GM23338 (cell line): ENCODE results near the gene MPPED1. TPM values are rescaled to one million over a fixed set of nuclear protein-coding genes. Genes with fewer than 3 reads are reported as not detected.

Source experiments
- ATAC-seq: fragments of 200-7000 bp; cut with Tn5 transposase; 3 replicates; pipeline ENCODE4 v1.9.1; 2020
- DNase-seq: peaks from one replicate; pipeline ENCODE4 v3.0.0-alpha.2; 2015; ENCODE audit warnings: low spot score
- H2AFZ ChIP-seq: fragments of 200-600 bp; sonication (generic); 2 replicates; pipeline ENCODE4 v1.8.0; 2016; ENCODE audit warnings: antibody characterized with exemption, mild to moderate bottlenecking, moderate library complexity
- H3F3A ChIP-seq: fragments of 200-600 bp; sonication (generic); replicated peaks from 2 replicates; pipeline ENCODE4 v1.8.0; 2017; ENCODE audit warnings: antibody characterized with exemption, mixed run types, low read depth
- H3K27ac ChIP-seq: fragments of 200-600 bp; sonication (generic); 2 replicates; pipeline ENCODE4 v1.6.1; 2016; ENCODE audit warnings: low read depth
- H3K27me3 ChIP-seq: fragments of 200-600 bp; sonication (generic); 2 replicates; pipeline ENCODE4 v1.8.0; 2016; ENCODE audit warnings: mild to moderate bottlenecking, mixed run types, moderate library complexity; ENCODE audit not compliant: insufficient read depth
- H3K36me3 ChIP-seq: fragments of 200-600 bp; sonication (generic); 2 replicates; pipeline ENCODE4 v1.8.0; 2016; ENCODE audit warnings: mild to moderate bottlenecking; ENCODE audit not compliant: insufficient read depth
- H3K4me1 ChIP-seq: fragments of 200-600 bp; sonication (generic); 2 replicates; pipeline ENCODE4 v1.8.0; 2016; ENCODE audit warnings: mild to moderate bottlenecking, moderate library complexity; ENCODE audit not compliant: insufficient read depth
- H3K4me2 ChIP-seq: fragments of 200-600 bp; sonication (generic); 2 replicates; pipeline ENCODE4 v1.7.1; 2017; ENCODE audit warnings: mixed run types
- H3K4me3 ChIP-seq: fragments of 200-600 bp; sonication (generic); 2 replicates; pipeline ENCODE4 v1.6.1; 2016; ENCODE audit warnings: mixed run types
- H3K79me2 ChIP-seq: fragments of 200-600 bp; sonication (generic); replicated peaks from 2 replicates; pipeline ENCODE4 v1.8.0; 2017; ENCODE audit warnings: mild to moderate bottlenecking; ENCODE audit not compliant: insufficient read depth
- H3K9me2 ChIP-seq: fragments of 200-600 bp; sonication (generic); 2 replicates; pipeline ENCODE4 v1.8.0; 2017; ENCODE audit not compliant: insufficient read depth
- H4K20me1 ChIP-seq: fragments of 200-600 bp; sonication (generic); replicated peaks from 2 replicates; pipeline ENCODE4 v1.8.0; 2017; ENCODE audit warnings: mild to moderate bottlenecking; ENCODE audit not compliant: insufficient read depth
- H3K27ac Mint-ChIP-seq: 2 replicates; pipeline ENCODE4 v1.8.0; 2020; ENCODE audit warnings: inconsistent platforms, mild to moderate bottlenecking, moderate library complexity, mixed read lengths
- H3K27me3 Mint-ChIP-seq: 3 replicates; pipeline ENCODE4 v1.8.0; 2022; ENCODE audit warnings: low read depth, mild to moderate bottlenecking, moderate library complexity, mixed read lengths, inconsistent platforms; ENCODE audit not compliant: insufficient read depth, poor library complexity
- H3K36me3 Mint-ChIP-seq: 3 replicates; pipeline ENCODE4 v1.8.0; 2021; ENCODE audit warnings: low read depth, mild to moderate bottlenecking, inconsistent platforms, moderate library complexity, mixed read lengths
- H3K4me1 Mint-ChIP-seq: 3 replicates; pipeline ENCODE4 v1.8.0; 2020; ENCODE audit warnings: mild to moderate bottlenecking, inconsistent platforms, mixed read lengths
- H3K4me3 Mint-ChIP-seq: 3 replicates; pipeline ENCODE4 v1.8.0; 2021; ENCODE audit warnings: moderate library complexity, mild to moderate bottlenecking, inconsistent platforms, mixed read lengths
- H3K9me3 Mint-ChIP-seq: 3 replicates; pipeline ENCODE4 v1.8.0; 2020; ENCODE audit warnings: moderate library complexity, mild to moderate bottlenecking, inconsistent platforms, mixed read lengths
- CREB1 ChIP-seq: fragments of 250-450 bp; sonication (Bioruptor Pico); IDR thresholded peaks from 2 replicates; pipeline ENCODE4 v1.5.0; 2020; ENCODE audit warnings: low read depth, mild to moderate bottlenecking, moderate library complexity
- CTCF ChIP-seq, 2 experiments: fragments of 200-600 bp in 1 of 2; sonication (generic) in 1 of 2; conservative IDR thresholded peaks; 2 replicates each; pipeline versions ENCODE4 v1.5.1 to v1.6.1; 2016 to 2017; ENCODE audit warnings: antibody characterized with exemption in 2 of 2, low read depth in 2 of 2, mild to moderate bottlenecking in 2 of 2, moderate library complexity in 1 of 2
- ETS1 ChIP-seq: IDR thresholded peaks from 2 replicates; pipeline ENCODE4 v1.6.1; 2016; ENCODE audit warnings: antibody characterized with exemption
- EZH2 ChIP-seq: fragments of 200-600 bp; sonication (generic); IDR thresholded peaks from one replicate; pipeline ENCODE4 v1.8.0; 2017; ENCODE audit warnings: antibody characterized with exemption, mild to moderate bottlenecking, low read depth; ENCODE audit not compliant: unreplicated experiment
- REST ChIP-seq: IDR thresholded peaks from one replicate; pipeline ENCODE4 v1.6.1; 2018; ENCODE audit warnings: antibody characterized with exemption; ENCODE audit not compliant: unreplicated experiment
- ZNF331 ChIP-seq: fragments of 250-450 bp; sonication (Bioruptor Pico); IDR thresholded peaks from 2 replicates; pipeline ENCODE4 v1.5.0; 2020; ENCODE audit warnings: low read depth, mild to moderate bottlenecking, moderate library complexity
- ZNF462 ChIP-seq: fragments of 250-450 bp; sonication (Bioruptor Pico); IDR thresholded peaks from 2 replicates; pipeline ENCODE4 v1.5.0; 2020; ENCODE audit warnings: mild to moderate bottlenecking, moderate library complexity
- polyA plus RNA-seq: library from polyadenylated mRNA; unstranded; fragments of >200 nt; fragmentation: Nextera tagmentation; extraction: Ambion mirVana; gene quantifications from 2 replicates; pipeline ENCODE4 v1.2.1, GENCODE V29; 2016
- total RNA-seq: library from RNA; depleted of rRNA; stranded (reverse); fragments of >200 nt; shearing (Covaris generic); gene quantifications from 2 replicates; pipeline ENCODE4 v1.2.3, GENCODE V29; 2014

The MPPED1 gene
- total and polyA plus RNA-seq, 2 experiments from 2014 or later: 0.56 TPM; not detected in 1

GRCh38 chr22:43413826-43414225 is 2.0 kb downstream of the MPPED1 start:
- H3K27me3 ChIP-seq: peaks cover 43% of the 10 kb centered on the region
- peaks cover 34% of the 10 kb centered on the region for H3K27me3 Mint-ChIP-seq
- no peak for DNase-seq
- no peaks in the 10 kb centered on the region for H3K36me3 Mint-ChIP-seq
- H3K4me2 ChIP-seq: no peak overlapping the region
- H2AFZ ChIP-seq: no peak overlapping the region
- no peak overlapping the region for H3K4me3 Mint-ChIP-seq
- TF ChIP-seq CTCF (conservative IDR thresholded peaks at IDR 0.05; ENCODE audit: low read depth in 2 of 2) (no peak), ZNF331 (no peak)
- no peaks in the 10 kb centered on the region for H3K36me3 ChIP-seq
- H3F3A ChIP-seq: no peaks in the 10 kb centered on the region
- no peak overlapping the region for H3K27ac Mint-ChIP-seq
- H4K20me1 ChIP-seq: no peaks in the 10 kb centered on the region
- no peak overlapping the region for H3K27ac ChIP-seq
- ATAC-seq: no peak
- H3K4me1 ChIP-seq: peaks cover 10% of the 10 kb centered on the region; the same call in 1 of the 2 replicates
- no peak overlapping the region for H3K4me3 ChIP-seq
- no peaks in the 10 kb centered on the region; the same call in 2 of the 3 replicates for H3K9me3 Mint-ChIP-seq
- H3K4me1 Mint-ChIP-seq: peaks cover 11% of the 10 kb centered on the region; the same call in 2 of the 3 replicates
- no peaks in the 10 kb centered on the region for H3K79me2 ChIP-seq
- H3K9me2 ChIP-seq: no peaks in the 10 kb centered on the region

- H3K9me2 ChIP-seq: no peaks in the 10 kb centered on the region
- no peak overlapping the region for H3K4me3 ChIP-seq
- no peak overlapping the region for H3K27ac ChIP-seq
- H3K4me1 ChIP-seq: peaks cover 10% of the 10 kb centered on the region; the same call in 1 of the 2 replicates
- Mint-ChIP-seq H3K4me1 (peaks cover 19% of the 10 kb centered on the region), H3K36me3 (no peaks in the 10 kb centered on the region), H3K9me3 (no peaks in the 10 kb centered on the region; the same call in 2 of the 3 replicates), H3K4me3 (no peak overlapping the region), H3K27ac (no peak overlapping the region), H3K27me3 (peaks cover 30% of the 10 kb centered on the region)
- H3K79me2 ChIP-seq: no peaks in the 10 kb centered on the region
- no peaks in the 10 kb centered on the region for H3K36me3 ChIP-seq
- H3K27me3 ChIP-seq: peaks cover 31% of the 10 kb centered on the region
- H2AFZ ChIP-seq: no peak overlapping the region
- ATAC-seq (no peak), DNase-seq (no peak)
- no peaks in the 10 kb centered on the region for H4K20me1 ChIP-seq
- no peak overlapping the region for H3K4me2 ChIP-seq
- H3F3A ChIP-seq: no peaks in the 10 kb centered on the region
- TF ChIP-seq REST (no peak), ETS1 (no peak), CREB1 (CRISPR knock-in tag) (no peak), EZH2 (no peak), ZNF462 (no peak)
Observed at GRCh38 chr22:43415681-43416080, 3.9 kb downstream of the MPPED1 start.
